ENCODE data around the gene KCNQ1OT1. TPM values are rescaled to one million over a fixed set of nuclear protein-coding genes. Genes with fewer than 3 reads are reported as not detected.
A peak's percentile ranks its signal among the peaks of the same experiment; 100 is the strongest.

The KCNQ1OT1 gene
- total RNA-seq, 1 experiment from 2014 or later, result 1.2 TPM

DNA sequence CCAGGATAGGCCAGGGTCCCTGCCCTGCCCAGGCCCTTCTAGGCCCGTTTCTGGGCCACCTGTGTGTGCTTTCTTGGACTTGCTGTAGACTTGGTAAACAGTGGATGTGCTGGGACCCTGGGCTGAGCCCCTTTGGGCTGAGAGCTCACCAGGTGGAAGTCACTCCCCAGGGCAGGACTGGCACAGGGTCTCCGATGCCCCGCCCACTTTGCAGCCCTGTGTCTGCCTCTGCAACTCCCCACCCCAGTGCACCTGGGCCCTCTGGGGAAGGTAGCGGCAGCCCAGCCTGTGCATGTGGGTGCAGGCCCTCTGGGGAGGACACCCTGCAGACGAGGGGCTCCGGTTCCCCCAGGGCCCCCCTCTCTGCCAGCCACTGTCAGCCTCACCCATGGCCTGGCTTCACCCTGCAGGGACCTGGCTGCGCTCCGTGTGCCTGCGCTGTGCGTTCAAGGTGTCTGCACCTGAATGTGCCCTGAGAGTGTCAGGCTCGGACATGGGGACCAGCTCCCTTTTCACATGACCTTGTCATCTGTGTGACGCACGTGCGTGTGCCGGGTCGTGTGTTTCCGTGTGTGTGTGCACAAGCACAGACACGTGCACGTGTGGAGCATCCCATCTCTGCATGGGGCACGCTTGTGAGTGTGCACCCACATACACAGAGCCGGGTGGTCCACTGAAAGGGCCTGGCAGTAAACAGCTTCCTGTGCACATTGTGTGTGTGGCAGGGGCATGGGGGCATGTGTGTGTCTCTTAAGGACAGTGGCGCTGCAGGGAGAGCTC, 118.5 kb downstream of the KCNQ1OT1 start:
- H2BK15ac ChIP-seq (ENCODE audit: low read depth, low read length), result no peak overlapping the region
- H3K23ac ChIP-seq (ENCODE audit: insufficient read length, low read depth, low read length), result no peak overlapping the region
- H2AFZ ChIP-seq (ENCODE audit: low read length), result no peak overlapping the region
- no peak overlapping the region for H2BK12ac ChIP-seq (ENCODE audit: insufficient read length, low read depth, low read length)
- H3K56ac ChIP-seq (ENCODE audit: insufficient read length, low read depth, low read length), result no peak overlapping the region
- H3K9ac ChIP-seq (ENCODE audit: extremely low read depth, insufficient read length, low read length), result no peak overlapping the region
- peaks cover 6% of the 10 kb centered on the region; the same call in 1 of the 2 replicates for H3K27me3 ChIP-seq (ENCODE audit: insufficient read depth, low read length)
- H2AK5ac ChIP-seq (ENCODE audit: insufficient read length, low read length), result no peak overlapping the region
- Mint-ChIP-seq H3K4me3 (no peak overlapping the region), H3K27me3 (ENCODE audit: low read depth) (peaks cover 55% of the 10 kb centered on the region), H3K36me3 (ENCODE audit: insufficient read depth in 1 of 3, low read depth in 3 of 3) (no peaks in the 10 kb centered on the region), H3K27ac (no peak overlapping the region; a peak in 1 of 7 replicates), H3K4me1 (peaks cover 2 to 5% of the 10 kb centered on the region in 2 experiments; a peak in 2 of 4 replicates), H3K9me3 (no peaks in the 10 kb centered on the region)
- H3K4me2 ChIP-seq (ENCODE audit: insufficient read depth, insufficient read length, low read length), result no peak overlapping the region
- no peak overlapping the region for H3K4ac ChIP-seq (ENCODE audit: low read depth, low read length)
- H3K23me2 ChIP-seq (ENCODE audit: insufficient read length, low read depth, low read length, poor library complexity, severe bottlenecking), result no peaks in the 10 kb centered on the region
- H3K9me3 ChIP-seq (ENCODE audit: control insufficient read depth, low read depth, low read length), result no peaks in the 10 kb centered on the region
- WGBS (ENCODE audit: extremely low coverage, insufficient read length, low lambda C conversion rate), result no CpG with 5 or more reads among the region's 22 CpGs
- no peak overlapping the region for H3T11ph ChIP-seq (ENCODE audit: low read length)
- H4K20me1 ChIP-seq (ENCODE audit: control insufficient read depth, insufficient read depth, insufficient read length), result no peaks in the 10 kb centered on the region
- no peaks in the 10 kb centered on the region for H3K79me2 ChIP-seq (ENCODE audit: insufficient read depth, low read length)
- no peak overlapping the region for H2BK120ac ChIP-seq (ENCODE audit: low read depth, low read length, poor library complexity, severe bottlenecking)
- TF ChIP-seq, protein P1, sequence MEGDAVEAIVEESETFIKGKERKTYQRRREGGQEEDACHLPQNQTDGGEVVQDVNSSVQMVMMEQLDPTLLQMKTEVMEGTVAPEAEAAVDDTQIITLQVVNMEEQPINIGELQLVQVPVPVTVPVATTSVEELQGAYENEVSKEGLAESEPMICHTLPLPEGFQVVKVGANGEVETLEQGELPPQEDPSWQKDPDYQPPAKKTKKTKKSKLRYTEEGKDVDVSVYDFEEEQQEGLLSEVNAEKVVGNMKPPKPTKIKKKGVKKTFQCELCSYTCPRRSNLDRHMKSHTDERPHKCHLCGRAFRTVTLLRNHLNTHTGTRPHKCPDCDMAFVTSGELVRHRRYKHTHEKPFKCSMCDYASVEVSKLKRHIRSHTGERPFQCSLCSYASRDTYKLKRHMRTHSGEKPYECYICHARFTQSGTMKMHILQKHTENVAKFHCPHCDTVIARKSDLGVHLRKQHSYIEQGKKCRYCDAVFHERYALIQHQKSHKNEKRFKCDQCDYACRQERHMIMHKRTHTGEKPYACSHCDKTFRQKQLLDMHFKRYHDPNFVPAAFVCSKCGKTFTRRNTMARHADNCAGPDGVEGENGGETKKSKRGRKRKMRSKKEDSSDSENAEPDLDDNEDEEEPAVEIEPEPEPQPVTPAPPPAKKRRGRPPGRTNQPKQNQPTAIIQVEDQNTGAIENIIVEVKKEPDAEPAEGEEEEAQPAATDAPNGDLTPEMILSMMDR (conservative IDR thresholded peaks at IDR 0.05), result no peak
- H2BK20ac ChIP-seq (ENCODE audit: low read depth, low read length, poor library complexity, severe bottlenecking), result no peak overlapping the region
- peak; percentile 25 for DNase-seq
- H3K4me1 ChIP-seq (ENCODE audit: insufficient read depth, low read length), result no peaks in the 10 kb centered on the region
- no peak overlapping the region for H4K91ac ChIP-seq (ENCODE audit: insufficient read length, low read depth, low read length)
- no peak overlapping the region for H3K27ac ChIP-seq (ENCODE audit: insufficient read length, low read depth, low read length)
- H2BK5ac ChIP-seq (ENCODE audit: insufficient read length, low read length), result no peak overlapping the region
- no peaks in the 10 kb centered on the region for H3K79me1 ChIP-seq (ENCODE audit: insufficient read depth, low read depth, low read length, poor library complexity, severe bottlenecking)
- no peak overlapping the region for H4K5ac ChIP-seq (ENCODE audit: insufficient read length, low read depth, low read length)
- H3K14ac ChIP-seq (ENCODE audit: insufficient read depth, low read length), result no peak overlapping the region; the same call in 1 of the 2 replicates
- no peak overlapping the region for H3K18ac ChIP-seq (ENCODE audit: insufficient read length, low read depth, low read length)
- no peak overlapping the region for H4K8ac ChIP-seq (replicated peaks; ENCODE audit: insufficient read length, low read depth, low read length)
